Head of caudate nucleus (tissue), 42 donors: Measurements from ENCODE around the gene CNTN4.

Experiments
- DNase-seq, 42 donors: peaks; one replicate each; pipeline versions ENCODE4 v3.0.0 to v3.0.0-alpha.2; 2020 to 2021; ENCODE audit warnings: mixed read lengths in 7 of 42
- intact Hi-C: fragments of 100-400 bp; cut with DNase I; formaldehyde crosslinking; loops from one replicate; pipeline ENCODE4 v1.15.0; 2022

The CNTN4 gene

DNA sequence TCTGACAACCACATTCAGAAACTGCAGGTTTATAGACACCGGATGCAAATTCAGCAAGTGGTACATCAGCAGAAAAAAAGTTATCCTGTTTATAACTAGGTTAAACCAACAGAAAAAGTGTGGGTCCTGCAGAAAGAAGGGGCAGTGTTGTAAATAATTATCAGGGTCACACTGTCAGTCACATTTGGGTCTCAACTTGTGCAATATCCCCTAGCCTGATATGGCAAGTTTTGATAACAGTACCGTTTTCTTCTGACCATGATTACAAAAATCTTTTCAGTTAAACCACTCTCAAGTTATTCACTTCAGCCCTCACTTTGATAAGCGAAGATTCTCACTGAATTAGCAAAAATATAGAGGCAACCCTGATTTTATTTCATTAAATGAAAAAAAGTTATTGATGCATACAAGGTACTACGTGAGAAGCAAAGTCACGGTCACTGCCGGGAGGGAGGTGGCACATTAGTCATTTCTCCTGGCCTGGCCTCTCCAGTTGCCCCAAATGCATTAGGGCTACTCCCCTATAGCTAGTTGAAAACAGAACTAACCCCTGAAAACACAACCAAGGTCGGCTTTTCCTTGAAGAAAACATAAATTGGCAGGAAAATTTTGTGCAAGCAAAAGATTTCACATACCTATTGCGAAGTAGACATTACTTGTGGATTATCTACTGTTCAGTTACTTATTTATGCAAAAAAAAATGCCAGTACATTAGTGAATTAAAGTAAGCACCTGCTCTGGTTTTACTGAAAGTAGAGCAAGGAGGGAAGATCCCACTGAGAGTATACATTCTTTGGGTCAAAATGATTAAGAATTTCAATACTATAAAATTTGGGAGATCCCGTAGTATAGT lies 982.9 kb downstream of the CNTN4 start:
- DNase-seq: no peak
- intact Hi-C loops: no loop called here

- DNase-seq: no peak
- intact Hi-C loops: no loop called here
Observed at GRCh38 chr3:3082234-3082924, 983.7 kb downstream of the CNTN4 start.

- DNase-seq: no peak
- intact Hi-C loops: no loop called here
Observed at GRCh38 chr3:3084890-3085289, 986.2 kb downstream of the CNTN4 start.

DNA sequence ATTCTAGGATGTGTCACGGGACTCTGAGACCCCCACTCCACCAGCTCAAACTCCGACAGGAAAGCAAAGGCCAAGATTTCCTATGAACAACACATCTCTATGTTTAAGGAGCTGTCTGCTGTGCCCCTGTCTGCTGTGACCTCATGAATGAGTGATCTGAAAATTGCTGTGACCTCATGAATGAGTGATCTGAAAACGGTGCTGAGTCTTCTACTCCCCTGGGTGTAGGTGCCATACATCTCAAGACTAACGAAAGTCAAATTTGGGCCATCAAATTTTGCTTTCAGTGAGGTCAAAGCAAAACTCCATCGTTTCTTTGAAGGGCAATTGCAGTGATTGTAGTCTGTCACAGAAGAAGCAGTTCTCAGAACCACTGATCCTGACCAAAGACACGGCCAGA lies 987.1 kb downstream of the CNTN4 start:
- no peak for DNase-seq
- intact Hi-C loops: no loop called here

DNA sequence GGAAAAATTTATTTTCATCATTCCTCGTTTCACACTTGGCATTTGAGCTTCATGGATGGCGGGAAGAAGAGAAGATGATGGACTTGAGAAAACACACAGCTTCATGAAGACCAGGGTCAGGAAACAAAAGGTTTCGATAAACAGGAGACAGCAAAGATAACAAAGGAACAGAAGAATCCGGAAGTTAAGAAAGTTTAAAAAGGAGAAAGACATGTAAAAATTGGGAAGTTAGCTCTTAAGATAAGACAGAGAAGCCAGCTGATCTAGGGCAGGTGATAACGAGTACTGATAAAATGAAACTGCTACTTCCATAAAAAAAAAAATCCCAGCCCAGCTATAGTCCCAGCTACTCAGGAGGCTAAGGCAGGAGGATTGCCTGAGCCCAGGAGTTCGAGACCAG lies 987.6 kb downstream of the CNTN4 start:
- DNase-seq: no peak
- intact Hi-C loops: no loop called here

- intact Hi-C loops: no loop called here
- DNase-seq: no peak
Observed at GRCh38 chr3:3087279-3087678, 988.6 kb downstream of the CNTN4 start.

DNA sequence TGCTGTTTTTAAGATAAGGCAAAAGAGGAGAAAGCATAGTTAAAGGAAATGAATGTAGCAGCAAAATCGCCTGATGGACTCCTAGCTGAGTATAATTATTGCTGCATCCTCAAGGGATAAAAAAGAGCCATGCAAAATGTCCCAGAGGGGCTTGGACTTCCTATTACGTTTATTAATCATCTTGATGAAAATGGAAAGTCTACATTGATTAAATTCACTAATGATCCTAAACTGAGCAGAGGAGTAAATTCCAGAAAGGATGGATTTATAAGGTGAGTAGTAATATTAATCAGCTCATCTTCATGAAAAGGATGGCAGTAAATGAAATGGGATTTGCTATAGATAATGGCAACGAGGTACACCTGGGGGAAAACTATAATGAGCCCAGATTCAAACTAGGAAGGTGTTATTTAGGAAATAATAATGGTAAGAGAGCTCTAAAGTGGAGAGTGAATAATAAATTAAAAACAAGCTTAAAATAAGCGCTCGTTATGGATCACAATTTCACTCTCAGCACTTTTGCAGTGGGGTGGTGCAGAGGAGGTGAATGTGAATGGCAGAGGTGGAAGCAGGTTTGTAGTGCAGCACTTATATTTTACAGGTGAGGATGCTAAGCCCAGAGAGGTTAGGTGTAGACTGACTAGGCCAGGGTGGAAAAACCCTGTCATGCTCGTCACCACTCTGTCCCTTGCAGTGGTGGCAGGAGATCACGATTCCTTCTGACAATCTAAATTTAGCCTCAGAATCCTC lies 989.2 kb downstream of the CNTN4 start:
- intact Hi-C loops: no loop called here
- DNase-seq: peak in 13 of 42 donors; percentile 1 to 51 (median 20)

DNA sequence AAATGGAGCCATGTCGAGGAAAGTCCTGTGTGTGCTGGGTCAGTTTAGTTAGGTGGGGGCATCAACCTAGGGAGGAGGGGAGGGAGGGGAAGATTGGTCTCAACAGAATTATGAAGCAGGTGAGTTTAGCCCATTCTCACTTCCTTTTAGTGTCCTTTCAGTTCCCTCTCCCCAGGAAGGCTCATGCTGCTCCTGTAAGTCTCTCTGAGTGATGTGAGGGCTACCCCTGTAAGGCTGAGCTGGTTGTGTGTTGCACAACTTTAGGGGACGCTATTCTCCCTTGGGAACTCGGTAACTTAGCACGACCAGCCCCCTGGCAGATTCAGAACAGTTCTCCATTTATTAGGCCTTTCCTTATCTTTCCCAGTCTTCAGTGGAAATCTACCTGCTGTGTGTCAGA lies 990.4 kb downstream of the CNTN4 start:
- DNase-seq: no peak
- intact Hi-C loops: no loop called here

- no peak for DNase-seq
- intact Hi-C loops: no loop called here
Observed at GRCh38 chr3:3097958-3098357, 999.3 kb downstream of the CNTN4 start.

DNA sequence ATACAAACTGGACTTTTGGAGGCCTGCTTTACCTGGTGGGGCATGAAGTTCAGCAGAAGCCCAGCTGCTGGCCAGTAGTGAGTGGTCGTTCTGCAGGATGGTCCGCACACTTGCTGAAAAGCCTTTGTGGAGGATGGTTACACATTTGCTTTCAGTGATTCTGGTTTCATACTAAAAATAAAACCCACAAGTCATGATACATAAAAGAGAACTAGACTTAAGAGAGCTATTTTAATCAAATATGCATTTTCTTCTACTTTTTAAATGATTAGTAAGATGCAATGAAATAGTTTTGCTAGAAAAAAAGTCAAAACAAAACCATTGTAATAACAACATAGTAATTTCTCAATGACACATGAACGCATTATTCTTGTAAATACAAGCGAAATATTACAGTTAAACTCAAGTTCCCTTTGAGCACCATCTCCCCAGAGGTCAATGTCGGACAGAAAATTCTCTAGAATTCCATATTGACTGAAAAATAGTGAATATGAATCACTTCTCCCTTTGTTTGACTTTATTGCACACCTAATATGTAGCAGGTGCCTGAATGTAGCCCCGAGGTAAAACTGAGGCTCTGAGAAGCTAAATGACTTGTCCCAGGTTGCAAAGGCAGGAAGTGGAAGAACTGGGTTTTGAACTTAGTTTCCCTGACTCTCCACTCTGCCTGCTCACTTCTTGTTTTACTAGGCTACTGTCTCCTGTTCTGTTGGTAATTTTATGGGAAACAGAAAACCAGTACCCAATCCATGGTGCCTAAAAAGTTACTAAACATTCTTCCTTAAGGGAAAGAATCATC lies 1003.2 kb downstream of the CNTN4 start:
- no peak for DNase-seq
- intact Hi-C loops: no loop called here

DNA sequence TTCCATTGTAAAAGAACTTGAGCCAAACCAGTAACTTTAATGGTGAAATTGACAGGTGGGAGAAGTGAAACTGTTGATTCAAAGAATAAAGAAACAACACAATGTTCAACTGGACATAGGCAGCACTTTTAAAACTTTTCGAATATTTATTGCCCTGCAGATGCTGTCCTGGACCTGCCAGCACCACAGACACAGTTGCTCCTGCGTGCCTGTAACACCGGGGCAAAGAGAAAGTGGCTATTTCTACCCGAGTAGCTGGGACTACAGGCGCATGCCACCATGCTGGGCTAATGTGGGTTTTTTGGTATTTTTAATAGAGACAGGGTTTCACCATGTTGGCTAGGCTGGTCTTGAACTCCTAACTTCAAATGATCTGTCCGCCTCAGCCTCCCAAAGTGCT lies 1004.1 kb downstream of the CNTN4 start:
- intact Hi-C loops: no loop called here
- DNase-seq: no peak

GRCh38 chr3:3105246-3105645 lies 1006.6 kb downstream of the CNTN4 start:
- intact Hi-C loops: no loop called here
- DNase-seq: no peak

GRCh38 chr3:3105815-3106214 lies 1007.1 kb downstream of the CNTN4 start:
- intact Hi-C loops: no loop called here
- no peak for DNase-seq

DNA sequence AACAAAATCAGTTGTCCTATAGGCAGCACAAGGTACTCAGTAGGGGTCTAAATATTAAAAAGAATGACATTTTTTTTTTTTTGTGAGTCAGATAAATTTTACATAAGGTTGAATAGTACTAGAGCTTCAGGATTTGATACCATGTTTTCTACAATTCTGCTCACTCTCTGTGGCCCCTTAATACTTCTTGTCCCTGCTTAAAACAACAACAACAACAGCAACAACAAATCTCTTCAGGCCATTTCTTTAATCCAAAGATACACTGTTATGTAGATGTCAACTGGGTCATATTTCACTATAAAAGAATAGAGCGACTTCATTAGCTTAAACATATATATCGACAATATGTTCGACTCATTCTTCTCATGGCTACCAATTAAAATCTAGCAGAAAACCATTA lies 1008.5 kb downstream of the CNTN4 start:
- DNase-seq: no peak
- intact Hi-C loops: no loop called here
